Fibroblast of lung (primary cell): ENCODE measurements around the gene MADCAM1. TPM values are rescaled to one million over a fixed set of nuclear protein-coding genes. Genes with fewer than 3 reads are reported as not detected.

Experiments used
- DNase-seq, 2 donors: peaks; one replicate each; pipeline versions ENCODE4 v3.0.0 to v3.0.0-alpha.2; 2010; ENCODE audit warnings: low read depth in 2 of 2
- H2AFZ ChIP-seq: 2 replicates; pipeline ENCODE4 v1.5.1; 2012; ENCODE audit warnings: low read length, control low read depth, inconsistent platforms
- H3K27ac ChIP-seq: 2 replicates; pipeline ENCODE4 v1.5.1; 2011; ENCODE audit warnings: low read length, control low read depth; ENCODE audit not compliant: insufficient read depth
- H3K27me3 ChIP-seq: 2 replicates; pipeline ENCODE4 v1.5.1; 2011; ENCODE audit warnings: mild to moderate bottlenecking, low read length; ENCODE audit not compliant: control insufficient read depth, insufficient read depth
- H3K36me3 ChIP-seq: 2 replicates; pipeline ENCODE4 v1.5.1; 2011; ENCODE audit warnings: low read length; ENCODE audit not compliant: control insufficient read depth, insufficient read depth
- H3K4me1 ChIP-seq: 2 replicates; pipeline ENCODE4 v1.5.1; 2011; ENCODE audit warnings: low read length; ENCODE audit not compliant: control insufficient read depth, insufficient read depth; ENCODE audit errors: extremely low read depth
- H3K4me2 ChIP-seq: 2 replicates; pipeline ENCODE4 v1.5.1; 2011; ENCODE audit warnings: low read length, control low read depth; ENCODE audit not compliant: insufficient read depth; ENCODE audit errors: extremely low read depth
- H3K4me3 ChIP-seq, 4 experiments: fragments of 200-600 bp in 1 of 4; sonication (generic) in 1 of 4; replicated peaks in 1 of 4; 2 replicates each; pipeline ENCODE4 v1.5.1; 2011 to 2016; ENCODE audit warnings: low read length in 4 of 4, low read depth in 3 of 4, mild to moderate bottlenecking in 3 of 4, control low read depth in 2 of 4, inconsistent platforms in 1 of 4, mixed read lengths in 1 of 4; ENCODE audit not compliant: insufficient read depth in 1 of 4; ENCODE audit errors: control extremely low read depth in 1 of 4
- H3K79me2 ChIP-seq: 2 replicates; pipeline ENCODE4 v1.5.1; 2012; ENCODE audit warnings: mild to moderate bottlenecking, low read length, inconsistent platforms; ENCODE audit not compliant: control insufficient read depth, insufficient read depth
- H3K9ac ChIP-seq: 2 replicates; pipeline ENCODE4 v1.5.1; 2011; ENCODE audit warnings: mild to moderate bottlenecking, low read length, control low read depth; ENCODE audit not compliant: insufficient read depth
- H3K9me3 ChIP-seq: 2 replicates; pipeline ENCODE4 v1.5.1; 2012; ENCODE audit warnings: low read depth, low read length; ENCODE audit not compliant: control insufficient read depth, insufficient read depth
- H4K20me1 ChIP-seq: 2 replicates; pipeline ENCODE4 v1.5.1; 2011; ENCODE audit warnings: low read length; ENCODE audit not compliant: control insufficient read depth, insufficient read depth; ENCODE audit errors: extremely low read depth
- EZH2 ChIP-seq: IDR thresholded peaks from 2 replicates; pipeline ENCODE4 v1.5.1; 2012; ENCODE audit warnings: low read length, control low read depth, mild to moderate bottlenecking; ENCODE audit errors: missing control alignments
- polyA plus RNA-seq, 2 donors: library from polyadenylated mRNA; depleted of rRNA in 1 of 2; stranded (reverse) in 1 of 2; unstranded in 1 of 2; fragments of >200 nt; gene quantifications; 2 replicates each; pipeline ENCODE4 v1.2.1, GENCODE V29; 2011 to 2012; ENCODE audit warnings: missing spikeins in 1 of 2
- total RNA-seq: library from RNA; depleted of rRNA; stranded (reverse); fragments of >200 nt; gene quantifications from 2 replicates; pipeline ENCODE4 v1.2.1, GENCODE V29; 2014
- TF ChIP-seq, protein P1 (sequence below), 2 donors: IDR thresholded peaks in 1 of 2; conservative IDR thresholded peaks in 1 of 2; 1 replicate in 1 of 2; 2 replicates in 1 of 2; pipeline ENCODE4 v1.5.1; 2011 to 2012; ENCODE audit warnings: low read length in 2 of 2, control low read depth in 1 of 2, inconsistent platforms in 1 of 2, low read depth in 1 of 2, mild to moderate bottlenecking in 1 of 2

MADCAM1 gene
- total and polyA plus RNA-seq, 2 donors (not counting 1 experiment from before 2014, with no cell fraction given): 0.17 TPM; not detected in 1

DNA sequence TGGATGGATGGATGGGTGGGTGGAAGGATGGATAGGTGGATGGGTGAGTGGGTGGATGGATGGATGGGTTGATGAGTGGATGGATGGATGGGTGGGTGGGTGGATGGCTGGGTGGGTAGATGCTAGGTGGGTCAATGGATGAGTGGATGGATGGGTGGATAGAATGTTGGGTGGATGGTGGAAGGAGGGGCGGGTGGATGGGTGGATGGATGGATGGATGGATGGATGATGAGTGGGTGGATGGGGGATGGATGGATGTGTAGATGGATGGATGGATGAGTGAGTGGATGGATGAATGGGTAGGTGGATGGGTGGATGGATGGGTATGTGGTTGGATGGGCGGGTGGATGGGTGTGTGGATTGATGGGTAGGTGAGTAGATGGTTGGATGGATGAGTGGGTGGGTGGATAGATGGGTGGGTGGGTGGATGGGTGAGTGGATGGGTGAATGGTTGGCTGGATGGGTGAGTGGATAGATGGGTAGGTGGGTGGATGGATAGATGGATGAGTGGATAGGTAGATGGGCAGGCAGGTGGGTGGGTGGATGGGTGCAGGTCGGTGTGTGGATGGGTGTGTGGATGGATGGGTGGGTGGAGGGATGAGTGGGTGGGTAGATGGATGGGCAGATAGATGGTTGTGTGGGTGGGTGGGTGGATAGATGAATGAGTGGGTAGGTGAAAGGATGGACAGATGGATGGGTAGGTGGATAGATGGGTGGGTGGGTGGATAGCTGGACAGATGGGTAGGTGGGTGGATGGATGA, 31.1 kb upstream of the MADCAM1 start:
- no peak for DNase-seq
- Histone ChIP-seq H3K36me3 (no peaks in the 10 kb centered on the region), H3K4me2 (no peak overlapping the region), H3K9me3 (no peaks in the 10 kb centered on the region), H3K79me2 (no peaks in the 10 kb centered on the region), H3K4me3 (no peak overlapping the region), H3K4me1 (no peaks in the 10 kb centered on the region), H4K20me1 (no peaks in the 10 kb centered on the region), H2AFZ (no peak overlapping the region), H3K27me3 (peaks cover 10% of the 10 kb centered on the region), H3K27ac (no peak overlapping the region), H3K9ac (no peak overlapping the region)
- TF ChIP-seq EZH2: no peak
- TF ChIP-seq, protein P1, sequence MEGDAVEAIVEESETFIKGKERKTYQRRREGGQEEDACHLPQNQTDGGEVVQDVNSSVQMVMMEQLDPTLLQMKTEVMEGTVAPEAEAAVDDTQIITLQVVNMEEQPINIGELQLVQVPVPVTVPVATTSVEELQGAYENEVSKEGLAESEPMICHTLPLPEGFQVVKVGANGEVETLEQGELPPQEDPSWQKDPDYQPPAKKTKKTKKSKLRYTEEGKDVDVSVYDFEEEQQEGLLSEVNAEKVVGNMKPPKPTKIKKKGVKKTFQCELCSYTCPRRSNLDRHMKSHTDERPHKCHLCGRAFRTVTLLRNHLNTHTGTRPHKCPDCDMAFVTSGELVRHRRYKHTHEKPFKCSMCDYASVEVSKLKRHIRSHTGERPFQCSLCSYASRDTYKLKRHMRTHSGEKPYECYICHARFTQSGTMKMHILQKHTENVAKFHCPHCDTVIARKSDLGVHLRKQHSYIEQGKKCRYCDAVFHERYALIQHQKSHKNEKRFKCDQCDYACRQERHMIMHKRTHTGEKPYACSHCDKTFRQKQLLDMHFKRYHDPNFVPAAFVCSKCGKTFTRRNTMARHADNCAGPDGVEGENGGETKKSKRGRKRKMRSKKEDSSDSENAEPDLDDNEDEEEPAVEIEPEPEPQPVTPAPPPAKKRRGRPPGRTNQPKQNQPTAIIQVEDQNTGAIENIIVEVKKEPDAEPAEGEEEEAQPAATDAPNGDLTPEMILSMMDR (conservative IDR thresholded peaks at IDR 0.05 in 1 of 2, IDR thresholded peaks at IDR 0.05 in 1 of 2; ENCODE audit: low read depth in 1 of 2, low read length in 2 of 2): no peak

DNA sequence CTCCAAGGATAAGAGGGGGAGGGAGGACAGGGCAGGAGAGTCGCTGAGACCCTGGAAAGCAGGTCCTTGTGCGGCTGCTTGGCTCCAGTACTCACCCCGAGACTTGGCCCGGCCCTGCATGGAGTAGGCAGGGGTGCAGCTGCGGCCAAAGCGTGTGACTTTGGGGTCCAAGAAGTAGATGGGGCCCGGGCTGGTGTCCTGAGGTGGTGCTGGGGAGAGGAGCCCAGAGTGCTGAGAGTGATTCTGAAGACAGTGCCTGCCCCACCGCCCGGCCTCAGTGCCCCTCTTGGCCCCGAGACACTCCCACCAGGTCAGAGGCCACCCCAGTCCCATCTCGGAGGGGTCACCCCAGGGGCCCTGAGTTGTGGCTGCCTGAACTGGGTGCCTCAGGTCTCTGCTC, 28.7 kb upstream of the MADCAM1 start:
- Histone ChIP-seq H4K20me1 (no peaks in the 10 kb centered on the region), H3K4me3 (no peak overlapping the region), H3K4me1 (no peaks in the 10 kb centered on the region), H3K36me3 (no peaks in the 10 kb centered on the region), H3K4me2 (no peak overlapping the region), H3K27ac (no peak overlapping the region), H3K9me3 (no peaks in the 10 kb centered on the region), H2AFZ (no peak overlapping the region), H3K79me2 (no peaks in the 10 kb centered on the region), H3K9ac (no peak overlapping the region), H3K27me3 (peaks cover 1% of the 10 kb centered on the region)
- no peak for TF ChIP-seq EZH2
- TF ChIP-seq, protein P1 (conservative IDR thresholded peaks at IDR 0.05 in 1 of 2, IDR thresholded peaks at IDR 0.05 in 1 of 2; ENCODE audit: low read depth in 1 of 2, low read length in 2 of 2): no peak
- DNase-seq: no peak

DNA sequence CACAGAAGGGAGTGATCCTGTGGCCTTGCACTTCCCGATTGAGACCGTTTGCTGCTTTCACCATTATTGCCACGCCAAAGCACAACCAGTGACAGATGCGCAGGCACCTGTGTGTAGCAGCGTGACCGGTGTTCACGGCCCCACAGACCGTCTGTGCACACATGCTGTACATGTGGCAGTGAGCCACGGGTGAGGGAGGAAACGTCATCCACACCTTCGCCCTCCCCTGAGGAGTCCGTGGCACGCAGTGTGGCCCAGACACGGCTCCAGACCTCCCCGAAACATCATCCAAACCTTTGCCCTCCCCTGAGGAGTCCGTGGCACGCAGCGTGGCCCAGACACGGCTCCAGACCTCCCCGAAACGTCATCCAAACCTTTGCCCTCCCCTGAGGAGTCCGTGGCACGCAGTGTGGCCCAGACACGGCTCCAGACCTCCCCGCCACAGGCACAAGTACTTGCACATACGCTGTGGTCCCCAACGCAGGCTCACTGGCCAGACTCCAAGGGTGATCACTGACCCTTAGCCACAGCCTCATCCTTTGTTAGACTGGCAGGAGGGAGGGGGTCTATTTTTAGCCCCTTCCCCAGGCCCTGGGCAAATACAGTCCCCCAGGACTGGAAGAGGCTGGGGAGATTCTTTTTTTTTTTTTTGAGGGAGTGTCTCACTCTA, 27.6 kb upstream of the MADCAM1 start:
- no peak for TF ChIP-seq EZH2
- TF ChIP-seq, protein P1 (conservative IDR thresholded peaks at IDR 0.05 in 1 of 2, IDR thresholded peaks at IDR 0.05 in 1 of 2; ENCODE audit: low read depth in 1 of 2, low read length in 2 of 2): no peak

More for the DNA sequence above, 27.6 kb upstream of the MADCAM1 start:
- Histone ChIP-seq H3K27me3 (no peaks in the 10 kb centered on the region), H3K27ac (no peak overlapping the region), H3K9me3 (no peaks in the 10 kb centered on the region), H3K79me2 (no peaks in the 10 kb centered on the region), H4K20me1 (no peaks in the 10 kb centered on the region), H2AFZ (no peak overlapping the region), H3K4me2 (no peak overlapping the region), H3K36me3 (no peaks in the 10 kb centered on the region), H3K9ac (no peak overlapping the region), H3K4me1 (no peaks in the 10 kb centered on the region), H3K4me3 (no peak overlapping the region)
- no peak for DNase-seq
